T-helper 2 cell treated with Interferon-gamma antibody and Interleukin-4, amounts not matched to agents 5 μg/mL and 100 μg/mL, for 36 hours (primary cell): ENCODE measurements around the gene NME7.
"Not testable (repeated sequence)": the region's sequence is repeated elsewhere in the genome, so short reads cannot be mapped to it uniquely, and the experiment has no call there.

ENCODE experiments used
- DNase-seq: peaks from one replicate; pipeline ENCODE4 v3.0.0; 2021; ENCODE audit warnings: low spot score
- H3K27ac Mint-ChIP-seq: one replicate; pipeline ENCODE4 v1.8.0; 2021; ENCODE audit warnings: mild to moderate bottlenecking, mixed read lengths
- H3K27me3 Mint-ChIP-seq: one replicate; pipeline ENCODE4 v1.8.0; 2021; ENCODE audit warnings: low read depth, mixed read lengths
- H3K36me3 Mint-ChIP-seq: one replicate; pipeline ENCODE4 v1.8.0; 2021; ENCODE audit warnings: low read depth, mixed read lengths
- H3K4me1 Mint-ChIP-seq: one replicate; pipeline ENCODE4 v1.8.0; 2021; ENCODE audit warnings: low read depth, mixed read lengths
- H3K4me3 Mint-ChIP-seq: one replicate; pipeline ENCODE4 v1.8.0; 2022; ENCODE audit warnings: mild to moderate bottlenecking, moderate library complexity, mixed read lengths
- H3K9me3 Mint-ChIP-seq: one replicate; pipeline ENCODE4 v1.8.0; 2021; ENCODE audit warnings: mixed read lengths

NME7 gene

DNA sequence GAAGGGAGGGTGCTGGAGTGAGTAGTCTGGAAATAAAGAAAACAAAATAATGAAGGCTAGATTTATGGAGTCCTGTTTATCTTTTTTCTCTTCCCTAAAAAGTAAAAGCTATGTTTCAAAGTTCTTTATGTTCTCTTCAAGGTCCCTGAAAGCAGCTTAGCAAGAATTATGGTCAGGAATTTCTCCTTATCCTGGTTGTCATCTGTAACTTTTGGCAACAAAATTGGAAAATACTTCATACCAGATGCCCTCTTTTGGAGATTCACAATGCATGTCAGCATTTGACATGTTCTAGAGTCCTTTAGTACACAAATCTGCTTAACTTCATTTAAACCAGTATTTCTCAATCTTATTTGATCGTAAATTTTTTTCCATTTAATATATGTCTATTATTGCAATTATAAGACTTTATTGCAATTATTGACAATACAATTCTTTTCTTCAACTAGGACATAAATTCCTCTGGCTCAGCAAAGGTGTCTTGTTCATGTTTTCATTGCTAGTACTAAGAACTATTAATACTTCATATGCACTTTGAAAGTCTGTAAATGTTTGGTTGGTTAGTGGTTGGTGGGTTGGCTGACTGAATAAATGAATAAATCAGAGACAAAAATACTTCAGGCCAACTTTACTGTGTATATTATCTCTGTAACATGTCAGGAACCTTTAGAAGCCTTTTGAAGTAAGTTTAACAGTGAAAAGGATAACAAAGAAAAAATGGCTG is 159.6 kb downstream of the NME7 start:
- no peak overlapping the region for H3K4me3 Mint-ChIP-seq
- H3K27ac Mint-ChIP-seq = no peak overlapping the region

GRCh38 chr1:169204157-169204556 is 163.4 kb downstream of the NME7 start:
- no peak for DNase-seq
- Mint-ChIP-seq H3K36me3 (no peaks in the 10 kb centered on the region), H3K4me1 (no peaks in the 10 kb centered on the region), H3K9me3 (no peaks in the 10 kb centered on the region), H3K4me3 (no peak overlapping the region), H3K27ac (no peak overlapping the region), H3K27me3 (no peaks in the 10 kb centered on the region)

More for the DNA sequence above, 159.6 kb downstream of the NME7 start:
- DNase-seq = no peak
- Mint-ChIP-seq H3K9me3 (no peaks in the 10 kb centered on the region), H3K36me3 (no peaks in the 10 kb centered on the region), H3K27me3 (no peaks in the 10 kb centered on the region), H3K4me1 (no peaks in the 10 kb centered on the region)

- H3K27me3 Mint-ChIP-seq = no peaks in the 10 kb centered on the region
Observed at GRCh38 chr1:169202791-169203665, 164.6 kb downstream of the NME7 start.

DNA sequence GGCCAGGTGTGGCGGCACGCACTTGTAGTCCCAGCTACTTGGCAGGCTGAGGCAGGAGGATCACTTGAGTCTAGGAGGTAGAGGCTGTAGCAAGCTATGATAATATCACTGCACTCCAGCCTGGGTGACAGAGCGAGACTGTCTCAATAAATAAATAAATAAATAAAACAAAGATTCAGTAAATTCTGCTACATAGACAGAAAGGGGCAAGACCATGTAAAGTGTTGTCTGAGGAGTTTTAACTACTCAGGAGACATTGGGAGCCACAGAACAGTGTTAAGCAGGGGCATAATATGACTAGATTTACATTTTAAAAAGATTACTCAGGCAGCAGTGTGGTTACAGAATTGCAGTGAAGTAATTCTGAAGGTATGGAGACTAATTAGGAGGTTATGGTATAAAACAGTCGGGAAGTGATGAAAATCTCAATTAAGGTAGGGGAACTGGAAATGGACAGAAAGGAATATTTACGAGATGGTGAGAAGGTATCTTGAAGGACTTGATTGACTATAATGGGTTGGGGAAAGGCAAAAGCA is 166.4 kb downstream of the NME7 start:
- no peak overlapping the region for H3K27ac Mint-ChIP-seq
- no peak for DNase-seq
- no peaks in the 10 kb centered on the region for H3K27me3 Mint-ChIP-seq
- H3K9me3 Mint-ChIP-seq = peaks cover 6% of the 10 kb centered on the region
- H3K36me3 Mint-ChIP-seq = no peaks in the 10 kb centered on the region
- H3K4me1 Mint-ChIP-seq = no peaks in the 10 kb centered on the region
- no peak overlapping the region for H3K4me3 Mint-ChIP-seq

More at GRCh38 chr1:169202791-169203665, 164.6 kb downstream of the NME7 start:
- DNase-seq = no peak
- no peak overlapping the region for H3K27ac Mint-ChIP-seq
- H3K36me3 Mint-ChIP-seq = no peaks in the 10 kb centered on the region
- no peak overlapping the region for H3K4me3 Mint-ChIP-seq
- H3K4me1 Mint-ChIP-seq = no peaks in the 10 kb centered on the region
- H3K9me3 Mint-ChIP-seq = no peaks in the 10 kb centered on the region

DNA sequence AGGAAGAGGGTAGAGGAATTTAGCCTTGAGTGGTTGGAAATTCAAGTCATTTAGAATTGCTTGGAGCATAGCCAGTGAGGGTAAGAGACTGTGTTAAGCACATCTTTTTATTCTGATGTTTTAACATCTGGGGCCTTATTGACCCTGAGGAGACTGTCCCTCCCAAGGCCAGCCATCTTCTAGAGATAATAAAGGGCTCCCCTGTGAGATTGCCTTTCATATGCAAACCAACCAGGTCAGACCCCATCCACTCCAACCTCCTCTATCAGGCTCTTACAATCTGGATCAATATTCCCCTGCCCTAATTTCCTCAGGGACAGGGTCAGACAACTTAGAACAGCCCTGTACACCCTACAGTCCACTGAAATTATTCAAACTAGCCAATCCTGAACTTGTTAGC is 167.3 kb downstream of the NME7 start:
- H3K36me3 Mint-ChIP-seq = no peaks in the 10 kb centered on the region
- H3K9me3 Mint-ChIP-seq = peaks cover 6% of the 10 kb centered on the region
- no peak overlapping the region for H3K27ac Mint-ChIP-seq
- DNase-seq = no peak
- H3K27me3 Mint-ChIP-seq = no peaks in the 10 kb centered on the region
- H3K4me1 Mint-ChIP-seq = no peaks in the 10 kb centered on the region
- no peak overlapping the region for H3K4me3 Mint-ChIP-seq

GRCh38 chr1:169196581-169196980 is 171.0 kb downstream of the NME7 start:
- no peaks in the 10 kb centered on the region for H3K4me1 Mint-ChIP-seq
- no peaks in the 10 kb centered on the region for H3K36me3 Mint-ChIP-seq
- no peak for DNase-seq
- H3K4me3 Mint-ChIP-seq = no peak overlapping the region
- H3K9me3 Mint-ChIP-seq = peaks cover 6% of the 10 kb centered on the region
- H3K27ac Mint-ChIP-seq = no peak overlapping the region
- no peaks in the 10 kb centered on the region for H3K27me3 Mint-ChIP-seq

DNA sequence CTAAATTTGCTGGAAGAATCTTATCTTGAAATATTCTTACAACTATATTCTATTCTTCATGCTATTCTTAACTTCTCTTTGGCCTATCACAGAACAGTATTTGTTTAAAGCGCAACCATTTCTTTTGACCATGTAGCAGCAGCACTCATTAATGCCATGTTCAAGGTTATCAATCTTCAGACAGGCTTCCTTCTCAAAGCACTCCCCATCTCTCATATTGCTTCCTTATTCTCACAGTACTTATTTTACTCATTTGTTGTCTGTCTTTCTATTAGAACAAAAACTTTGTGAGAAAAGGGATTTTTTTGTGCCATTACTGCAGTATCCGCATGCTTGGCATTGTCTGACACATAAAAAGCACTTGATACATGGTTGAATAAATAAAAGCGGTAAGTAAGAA is 171.4 kb downstream of the NME7 start:
- no peaks in the 10 kb centered on the region for H3K27me3 Mint-ChIP-seq
- H3K36me3 Mint-ChIP-seq = no peaks in the 10 kb centered on the region
- no peak overlapping the region for H3K4me3 Mint-ChIP-seq
- H3K27ac Mint-ChIP-seq = no peak overlapping the region
- peaks cover 6% of the 10 kb centered on the region for H3K9me3 Mint-ChIP-seq
- no peaks in the 10 kb centered on the region for H3K4me1 Mint-ChIP-seq
- DNase-seq = no peak

GRCh38 chr1:169193191-169193850 is 174.3 kb downstream of the NME7 start:
- no peak for DNase-seq
- Mint-ChIP-seq H3K9me3 (peaks cover 6% of the 10 kb centered on the region), H3K36me3 (no peaks in the 10 kb centered on the region)

GRCh38 chr1:169186106-169186505 is 181.5 kb downstream of the NME7 start:
- Mint-ChIP-seq H3K9me3 (no peaks in the 10 kb centered on the region), H3K27ac (no peak overlapping the region), H3K27me3 (no peaks in the 10 kb centered on the region), H3K4me1 (no peaks in the 10 kb centered on the region), H3K36me3 (no peaks in the 10 kb centered on the region), H3K4me3 (no peak overlapping the region)
- no peak for DNase-seq

More at GRCh38 chr1:169193191-169193850, 174.3 kb downstream of the NME7 start:
- Mint-ChIP-seq H3K4me3 (no peak overlapping the region), H3K4me1 (no peaks in the 10 kb centered on the region), H3K27me3 (no peaks in the 10 kb centered on the region), H3K27ac (no peak overlapping the region)

DNA sequence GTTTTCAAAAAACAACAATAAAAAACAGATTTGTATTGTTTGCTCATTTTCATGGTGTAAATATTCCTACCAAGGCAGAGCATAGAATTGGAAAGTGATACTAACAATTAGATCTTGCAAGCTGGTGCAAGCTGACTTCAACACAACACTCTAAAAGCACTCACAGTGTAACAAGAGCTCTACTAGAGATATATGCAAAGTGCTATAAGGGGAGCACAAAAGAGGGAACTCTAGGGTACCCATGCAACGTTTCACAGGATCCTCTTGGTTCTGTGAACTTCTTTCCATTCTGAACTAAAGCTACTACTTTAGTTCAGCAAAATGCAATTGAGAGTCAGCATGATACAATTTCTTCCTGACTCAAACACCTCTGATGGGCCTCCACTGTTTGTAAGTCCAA is 182.8 kb downstream of the NME7 start:
- Mint-ChIP-seq H3K36me3 (no peaks in the 10 kb centered on the region), H3K4me1 (no peaks in the 10 kb centered on the region), H3K4me3 (no peak overlapping the region), H3K27ac (no peak overlapping the region), H3K9me3 (no peaks in the 10 kb centered on the region), H3K27me3 (no peaks in the 10 kb centered on the region)
- no peak for DNase-seq

- H3K36me3 Mint-ChIP-seq = no peaks in the 10 kb centered on the region
- no peak overlapping the region for H3K4me3 Mint-ChIP-seq
- DNase-seq = no peak
- H3K27ac Mint-ChIP-seq = no peak overlapping the region
- no peaks in the 10 kb centered on the region for H3K9me3 Mint-ChIP-seq
- no peaks in the 10 kb centered on the region for H3K27me3 Mint-ChIP-seq
- H3K4me1 Mint-ChIP-seq = no peaks in the 10 kb centered on the region
Observed at GRCh38 chr1:169180174-169180573, 187.4 kb downstream of the NME7 start.

DNA sequence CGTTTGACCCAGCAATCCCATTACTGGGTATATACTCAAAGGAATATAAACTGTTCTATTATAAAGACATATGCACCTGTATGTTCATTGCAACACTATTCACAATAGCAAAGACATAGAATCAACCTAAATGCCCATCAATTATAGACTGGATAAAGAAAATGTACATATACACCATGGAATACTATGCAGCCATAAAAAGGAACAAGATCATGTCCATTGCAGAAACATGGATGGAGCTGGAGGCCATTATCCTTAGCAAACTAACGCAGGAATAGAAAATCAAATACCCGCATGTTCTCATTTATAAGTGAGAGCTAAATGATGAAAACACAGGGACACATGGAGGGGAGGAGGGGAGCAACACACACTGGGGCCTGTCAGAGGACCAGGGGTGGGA is 188.2 kb downstream of the NME7 start:
- not testable (repeated sequence) for H3K9me3 Mint-ChIP-seq, H3K36me3 Mint-ChIP-seq, DNase-seq, H3K27ac Mint-ChIP-seq, H3K27me3 Mint-ChIP-seq, H3K4me3 Mint-ChIP-seq, H3K4me1 Mint-ChIP-seq

- H3K4me3 Mint-ChIP-seq = no peak overlapping the region
- no peaks in the 10 kb centered on the region for H3K9me3 Mint-ChIP-seq
- no peaks in the 10 kb centered on the region for H3K36me3 Mint-ChIP-seq
- H3K27me3 Mint-ChIP-seq = no peaks in the 10 kb centered on the region
- H3K27ac Mint-ChIP-seq = no peak overlapping the region
- no peak for DNase-seq
- no peaks in the 10 kb centered on the region for H3K4me1 Mint-ChIP-seq
Observed at GRCh38 chr1:169175461-169175860, 192.1 kb downstream of the NME7 start.

DNA sequence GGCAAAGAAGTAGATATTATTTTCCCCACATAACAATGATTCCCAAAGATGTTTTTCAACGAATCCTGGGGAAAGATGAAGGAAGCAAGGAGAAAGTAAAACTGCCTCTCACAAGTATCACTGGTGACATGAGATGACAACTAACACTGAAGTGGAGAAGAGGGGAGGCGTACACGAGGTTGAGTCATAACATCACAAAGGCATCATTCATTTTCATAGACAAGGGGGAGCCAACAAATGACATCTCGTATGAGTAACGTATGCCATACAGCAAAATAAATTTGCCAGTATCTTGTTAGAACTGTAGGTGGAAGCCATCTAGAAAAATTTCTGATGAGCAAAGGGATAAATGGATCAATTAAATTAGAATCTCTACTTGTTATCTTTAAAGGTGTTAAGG is 204.5 kb downstream of the NME7 start:
- H3K4me1 Mint-ChIP-seq = peaks cover 6% of the 10 kb centered on the region
- H3K27ac Mint-ChIP-seq = no peak overlapping the region
- peak; percentile 39 for DNase-seq
- no peaks in the 10 kb centered on the region for H3K27me3 Mint-ChIP-seq
- H3K4me3 Mint-ChIP-seq = no peak overlapping the region
- H3K36me3 Mint-ChIP-seq = no peaks in the 10 kb centered on the region
- H3K9me3 Mint-ChIP-seq = no peaks in the 10 kb centered on the region
